Chondrocyte (in vitro differentiated cells): Measurements from ENCODE around the gene PROM1. TPM values are rescaled to one million over a fixed set of nuclear protein-coding genes. Genes with fewer than 3 reads are reported as not detected.

Experiments used
- DNase-seq: peaks from one replicate; pipeline ENCODE4 v3.0.0; 2021; ENCODE audit warnings: mixed read lengths, low spot score
- H3K27ac Mint-ChIP-seq: one replicate; pipeline ENCODE4 v1.8.0; 2021; ENCODE audit warnings: mild to moderate bottlenecking, moderate library complexity, mixed read lengths; ENCODE audit not compliant: unreplicated experiment
- H3K27me3 Mint-ChIP-seq: 2 replicates; pipeline ENCODE4 v1.8.0; 2021; ENCODE audit warnings: low read depth, mixed read lengths
- H3K36me3 Mint-ChIP-seq: 2 replicates; pipeline ENCODE4 v1.8.0; 2021; ENCODE audit warnings: low read depth, mixed read lengths
- H3K4me1 Mint-ChIP-seq: 2 replicates; pipeline ENCODE4 v1.8.0; 2021; ENCODE audit warnings: low read depth, mild to moderate bottlenecking, mixed read lengths
- H3K4me3 Mint-ChIP-seq: one replicate; pipeline ENCODE4 v1.8.0; 2021; ENCODE audit warnings: mild to moderate bottlenecking, moderate library complexity, mixed read lengths; ENCODE audit not compliant: unreplicated experiment
- H3K9me3 Mint-ChIP-seq: 2 replicates; pipeline ENCODE4 v1.8.0; 2021; ENCODE audit warnings: low read depth, mixed read lengths
- CTCF ChIP-seq: fragments of 200-600 bp; sonication (generic); IDR thresholded peaks from 2 replicates; pipeline ENCODE4 v1.5.0; 2021; ENCODE audit warnings: antibody characterized with exemption, mild to moderate bottlenecking, moderate library complexity
- total RNA-seq: library from RNA; stranded (reverse); gene quantifications from 3 replicates; pipeline ENCODE4 v1.2.1, GENCODE V29; 2021

Gene PROM1
- total RNA-seq, 1 donor from 2014 or later: 0.10 TPM

DNA sequence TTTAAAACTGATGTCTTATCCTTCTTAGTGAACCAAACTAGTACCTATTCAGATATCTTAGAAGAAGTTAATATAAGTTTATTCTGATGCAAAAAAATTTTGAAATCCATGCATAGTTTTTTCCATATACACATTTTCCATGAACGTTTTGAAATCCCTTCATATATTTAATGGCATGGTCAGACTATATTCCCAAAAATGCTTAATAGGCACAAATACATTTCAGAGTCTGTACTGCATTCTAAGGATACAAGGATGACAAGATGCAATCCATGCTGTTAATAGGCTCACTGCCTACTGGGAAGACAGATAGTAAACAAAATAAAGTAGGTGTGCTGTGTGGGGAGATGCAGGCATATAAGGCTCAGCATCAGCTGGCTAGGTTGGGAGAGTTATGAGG lies 33.2 kb downstream of the PROM1 start:
- Mint-ChIP-seq H3K27me3 (peaks cover 10% of the 10 kb centered on the region), H3K4me1 (peaks cover 6% of the 10 kb centered on the region), H3K27ac (no peak overlapping the region), H3K36me3 (no peaks in the 10 kb centered on the region), H3K9me3 (no peaks in the 10 kb centered on the region), H3K4me3 (no peak overlapping the region)
- DNase-seq: no peak
- no peak for TF ChIP-seq CTCF

DNA sequence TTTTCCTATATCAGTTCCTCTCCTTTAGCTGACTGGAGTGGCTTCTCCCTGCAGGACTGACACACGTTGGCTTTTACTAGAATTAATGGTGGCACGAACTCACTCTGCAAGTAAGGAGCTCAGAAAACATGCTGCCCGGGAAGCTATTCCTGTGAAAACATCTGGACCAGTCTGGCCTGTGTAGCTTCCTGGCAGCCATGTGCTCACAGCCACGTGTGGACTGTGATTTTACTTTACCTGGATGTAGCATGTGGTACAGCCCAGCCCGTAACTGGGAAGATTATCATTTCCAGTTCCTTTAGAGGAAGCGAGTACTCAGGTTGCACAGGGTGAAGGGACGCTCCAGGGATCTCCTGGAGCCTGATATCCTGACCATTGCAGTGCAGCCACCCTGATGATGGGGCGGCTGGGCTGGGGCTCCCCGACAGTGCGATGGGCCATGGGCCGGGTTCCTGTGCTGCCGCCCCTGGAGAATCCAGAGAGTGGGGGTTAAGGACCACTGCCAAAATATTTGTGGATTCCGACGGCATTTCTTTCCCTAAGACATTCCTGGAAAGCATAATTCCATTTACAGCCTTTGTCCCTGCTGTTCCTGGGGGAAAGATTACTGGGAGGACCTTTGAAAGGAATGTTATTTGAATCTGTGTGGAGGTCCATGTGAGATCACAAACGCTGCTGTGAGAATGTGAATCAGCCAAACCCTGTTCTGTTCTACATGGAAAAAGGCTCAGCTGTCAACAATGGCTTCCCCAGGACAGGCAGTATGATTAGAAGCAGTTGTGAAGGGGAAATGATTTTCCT lies 35.0 kb downstream of the PROM1 start:
- Mint-ChIP-seq H3K9me3 (no peaks in the 10 kb centered on the region), H3K27me3 (peaks cover 8% of the 10 kb centered on the region), H3K36me3 (no peaks in the 10 kb centered on the region), H3K4me3 (no peak overlapping the region), H3K27ac (no peak overlapping the region), H3K4me1 (peaks cover 5% of the 10 kb centered on the region)
- no peak for DNase-seq
- TF ChIP-seq CTCF: no peak

DNA sequence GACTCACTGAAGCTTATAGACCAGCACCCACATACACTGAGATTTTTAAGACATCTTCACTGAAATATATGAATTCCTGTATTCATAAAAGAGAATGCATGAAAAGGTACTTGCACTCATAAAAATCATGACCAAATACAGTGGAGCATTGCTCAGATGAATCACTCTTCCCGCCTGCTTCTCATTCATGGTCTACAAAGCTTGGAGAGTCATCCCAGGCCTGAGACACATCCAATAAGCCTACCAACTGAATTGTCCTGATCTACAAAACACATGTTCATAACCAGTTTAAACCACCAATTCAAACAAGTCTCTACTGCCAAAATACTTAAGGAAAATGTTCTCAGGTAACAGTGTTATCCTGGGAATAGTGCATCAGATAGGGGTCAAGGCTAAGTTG lies 38.1 kb downstream of the PROM1 start:
- H3K4me3 Mint-ChIP-seq: no peak overlapping the region
- H3K9me3 Mint-ChIP-seq: no peaks in the 10 kb centered on the region
- H3K27ac Mint-ChIP-seq: no peak overlapping the region
- peaks cover 5% of the 10 kb centered on the region for H3K4me1 Mint-ChIP-seq
- no peak for TF ChIP-seq CTCF
- no peak for DNase-seq
- H3K27me3 Mint-ChIP-seq: no peaks in the 10 kb centered on the region
- H3K36me3 Mint-ChIP-seq: no peaks in the 10 kb centered on the region

GRCh38 chr4:16043642-16044498 lies 40.0 kb downstream of the PROM1 start:
- Mint-ChIP-seq H3K4me3 (no peak overlapping the region), H3K27me3 (no peaks in the 10 kb centered on the region), H3K36me3 (no peaks in the 10 kb centered on the region), H3K4me1 (peaks cover 2% of the 10 kb centered on the region), H3K27ac (no peak overlapping the region), H3K9me3 (no peaks in the 10 kb centered on the region)
- DNase-seq: no peak
- no peak for TF ChIP-seq CTCF

GRCh38 chr4:16039139-16039538 lies 44.7 kb downstream of the PROM1 start:
- Mint-ChIP-seq H3K4me3 (no peak overlapping the region), H3K27ac (no peak overlapping the region), H3K27me3 (no peaks in the 10 kb centered on the region), H3K4me1 (peaks cover 10% of the 10 kb centered on the region), H3K9me3 (no peaks in the 10 kb centered on the region), H3K36me3 (no peaks in the 10 kb centered on the region)
- no peak for DNase-seq
- no peak for TF ChIP-seq CTCF
